ENCODE data around the gene PTX4. TPM values are rescaled to one million over a fixed set of nuclear protein-coding genes. Genes with fewer than 3 reads are reported as not detected.

Gene PTX4
- total RNA-seq, 1 donor from 2014 or later = not detected

- TF ChIP-seq, protein P1, sequence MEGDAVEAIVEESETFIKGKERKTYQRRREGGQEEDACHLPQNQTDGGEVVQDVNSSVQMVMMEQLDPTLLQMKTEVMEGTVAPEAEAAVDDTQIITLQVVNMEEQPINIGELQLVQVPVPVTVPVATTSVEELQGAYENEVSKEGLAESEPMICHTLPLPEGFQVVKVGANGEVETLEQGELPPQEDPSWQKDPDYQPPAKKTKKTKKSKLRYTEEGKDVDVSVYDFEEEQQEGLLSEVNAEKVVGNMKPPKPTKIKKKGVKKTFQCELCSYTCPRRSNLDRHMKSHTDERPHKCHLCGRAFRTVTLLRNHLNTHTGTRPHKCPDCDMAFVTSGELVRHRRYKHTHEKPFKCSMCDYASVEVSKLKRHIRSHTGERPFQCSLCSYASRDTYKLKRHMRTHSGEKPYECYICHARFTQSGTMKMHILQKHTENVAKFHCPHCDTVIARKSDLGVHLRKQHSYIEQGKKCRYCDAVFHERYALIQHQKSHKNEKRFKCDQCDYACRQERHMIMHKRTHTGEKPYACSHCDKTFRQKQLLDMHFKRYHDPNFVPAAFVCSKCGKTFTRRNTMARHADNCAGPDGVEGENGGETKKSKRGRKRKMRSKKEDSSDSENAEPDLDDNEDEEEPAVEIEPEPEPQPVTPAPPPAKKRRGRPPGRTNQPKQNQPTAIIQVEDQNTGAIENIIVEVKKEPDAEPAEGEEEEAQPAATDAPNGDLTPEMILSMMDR (IDR thresholded peaks at IDR 0.05) = no peak
- H3K9me3 Mint-ChIP-seq (ENCODE audit: low read depth) = no peaks in the 10 kb centered on the region
- peaks cover 9% of the 10 kb centered on the region for H3K36me3 Mint-ChIP-seq (ENCODE audit: low read depth)
- peaks cover 2% of the 10 kb centered on the region for H3K4me1 Mint-ChIP-seq (ENCODE audit: low read depth)
- no peaks in the 10 kb centered on the region for H3K27me3 Mint-ChIP-seq (ENCODE audit: low read depth)
- no peak for DNase-seq (ENCODE audit: low spot score)
- no peak overlapping the region for H3K4me3 Mint-ChIP-seq (ENCODE audit: unreplicated experiment)
- H3K27ac Mint-ChIP-seq (ENCODE audit: unreplicated experiment) = no peak overlapping the region
Measured at GRCh38 chr16:1505912-1506311, 17.2 kb upstream of the PTX4 start.

DNA sequence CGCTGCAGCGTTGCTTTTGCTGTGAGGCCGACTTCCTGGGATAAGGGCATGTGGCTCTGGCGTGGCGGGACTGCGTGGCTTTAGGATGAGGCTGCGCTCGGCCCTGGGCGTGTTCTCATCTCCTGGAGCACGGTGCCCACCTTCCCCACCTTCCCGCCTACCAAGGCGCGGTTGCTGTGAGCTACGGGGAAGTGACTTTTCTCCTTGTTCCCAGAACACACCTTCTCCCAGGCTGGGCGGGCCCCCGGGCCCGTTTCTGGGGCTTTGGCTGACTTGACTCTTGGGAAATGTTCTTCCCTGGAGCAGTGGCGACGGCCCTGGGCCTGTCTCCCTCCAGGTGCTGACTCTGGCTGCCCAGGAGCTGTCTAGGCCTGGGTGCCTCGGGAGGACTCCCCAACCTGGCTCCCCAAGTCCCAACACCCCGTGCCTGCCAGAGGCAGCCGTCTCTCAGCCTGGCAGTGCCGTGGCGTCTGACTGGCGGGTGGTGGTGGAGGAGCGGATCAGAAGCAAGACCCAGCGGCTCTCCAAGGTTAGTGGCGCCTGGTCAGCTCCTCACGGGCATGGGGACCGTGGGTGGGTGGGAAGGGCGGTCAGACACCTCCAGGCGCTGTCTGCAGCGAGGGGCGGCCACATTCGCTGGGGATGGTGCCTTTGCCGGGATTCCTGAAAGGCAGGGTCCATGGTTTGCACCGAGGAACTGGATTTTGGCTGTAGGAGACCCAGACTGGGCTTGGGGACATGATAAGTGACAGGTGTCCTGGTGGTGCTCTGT, 16.5 kb upstream of the PTX4 start:
- H3K27ac Mint-ChIP-seq (ENCODE audit: unreplicated experiment) = no peak overlapping the region
- TF ChIP-seq, protein P1 (IDR thresholded peaks at IDR 0.05) = no peak
- no peaks in the 10 kb centered on the region for H3K27me3 Mint-ChIP-seq (ENCODE audit: low read depth)
- no peak for DNase-seq (ENCODE audit: low spot score)
- H3K9me3 Mint-ChIP-seq (ENCODE audit: low read depth) = no peaks in the 10 kb centered on the region
- peaks cover 2% of the 10 kb centered on the region for H3K4me1 Mint-ChIP-seq (ENCODE audit: low read depth)
- peaks cover 7% of the 10 kb centered on the region for H3K36me3 Mint-ChIP-seq (ENCODE audit: low read depth)
- H3K4me3 Mint-ChIP-seq (ENCODE audit: unreplicated experiment) = no peak overlapping the region

- H3K4me3 Mint-ChIP-seq (ENCODE audit: unreplicated experiment) = no peak overlapping the region
- no peak for DNase-seq (ENCODE audit: low spot score)
- no peaks in the 10 kb centered on the region for H3K9me3 Mint-ChIP-seq (ENCODE audit: low read depth)
- H3K27me3 Mint-ChIP-seq (ENCODE audit: low read depth) = no peaks in the 10 kb centered on the region
- no peak overlapping the region for H3K27ac Mint-ChIP-seq (ENCODE audit: unreplicated experiment)
- H3K4me1 Mint-ChIP-seq (ENCODE audit: low read depth) = no peaks in the 10 kb centered on the region
- TF ChIP-seq, protein P1 (IDR thresholded peaks at IDR 0.05) = no peak
- H3K36me3 Mint-ChIP-seq (ENCODE audit: low read depth) = peaks cover 7% of the 10 kb centered on the region
Measured at GRCh38 chr16:1503110-1503955, 14.6 kb upstream of the PTX4 start.

- Mint-ChIP-seq H3K4me3 (ENCODE audit: unreplicated experiment) (no peak overlapping the region), H3K36me3 (ENCODE audit: low read depth) (peaks cover 7% of the 10 kb centered on the region), H3K9me3 (ENCODE audit: low read depth) (no peaks in the 10 kb centered on the region), H3K27me3 (ENCODE audit: low read depth) (no peaks in the 10 kb centered on the region), H3K4me1 (ENCODE audit: low read depth) (no peaks in the 10 kb centered on the region), H3K27ac (ENCODE audit: unreplicated experiment) (no peak overlapping the region)
- DNase-seq (ENCODE audit: low spot score) = no peak
- TF ChIP-seq, protein P1 (IDR thresholded peaks at IDR 0.05) = no peak
Measured at GRCh38 chr16:1502092-1503004, 13.6 kb upstream of the PTX4 start.

Data from chondrocyte (in vitro differentiated cells).